Muscle of leg (tissue), 11 donors: ENCODE measurements around the gene IGDCC3. TPM values are rescaled to one million over a fixed set of nuclear protein-coding genes. Genes with fewer than 3 reads are reported as not detected.

Experiments
- DNase-seq: peaks from one replicate; pipeline ENCODE4 v3.0.0; 2013
- H3K27ac ChIP-seq: one replicate; pipeline ENCODE4 v1.5.1; 2013; ENCODE audit warnings: mild to moderate bottlenecking, low read length, control low read depth
- H3K27me3 ChIP-seq: one replicate; pipeline ENCODE4 v1.6.1; 2013; ENCODE audit warnings: low read length; ENCODE audit not compliant: control insufficient read depth, insufficient read depth
- H3K36me3 ChIP-seq: one replicate; pipeline ENCODE4 v1.6.1; 2013; ENCODE audit warnings: low read length; ENCODE audit not compliant: control insufficient read depth, insufficient read depth
- H3K4me1 ChIP-seq: one replicate; pipeline ENCODE4 v1.6.1; 2013; ENCODE audit warnings: low read length; ENCODE audit not compliant: control insufficient read depth, insufficient read depth
- H3K4me3 ChIP-seq: one replicate; pipeline ENCODE4 v1.5.1; 2013; ENCODE audit warnings: low read length, control low read depth
- H3K9me3 ChIP-seq: replicated peaks from 2 replicates; pipeline ENCODE4 v1.6.1; 2013; ENCODE audit warnings: low read depth, low read length; ENCODE audit not compliant: control insufficient read depth
- WGBS: methylation state at CpG from one replicate; pipeline ENCODE4 v1.1.5; 2013; ENCODE audit warnings: missing lambda C conversion rate; ENCODE audit not compliant: insufficient coverage; 5-methylcytosine and 5-hydroxymethylcytosine counted together
- polyA plus RNA-seq, 8 donors: library from polyadenylated mRNA; unstranded; fragments of 120-200 nt; gene quantifications; one replicate each; pipeline versions ENCODE4 v1.2.1 to v1.2.3, GENCODE V29; 2013; ENCODE audit warnings: inconsistent platforms in 1 of 8, low replicate concordance in 1 of 8; ENCODE audit not compliant: insufficient read length in 8 of 8, insufficient read depth in 1 of 8
- total RNA-seq: library from RNA; stranded (reverse); fragments of 120-200 nt; gene quantifications from one replicate; pipeline ENCODE4 v1.2.4, GENCODE V29; 2013

Gene IGDCC3
- total and polyA plus RNA-seq, 9 donors: 1.8 to 3.6 (median 2.5) TPM

DNA sequence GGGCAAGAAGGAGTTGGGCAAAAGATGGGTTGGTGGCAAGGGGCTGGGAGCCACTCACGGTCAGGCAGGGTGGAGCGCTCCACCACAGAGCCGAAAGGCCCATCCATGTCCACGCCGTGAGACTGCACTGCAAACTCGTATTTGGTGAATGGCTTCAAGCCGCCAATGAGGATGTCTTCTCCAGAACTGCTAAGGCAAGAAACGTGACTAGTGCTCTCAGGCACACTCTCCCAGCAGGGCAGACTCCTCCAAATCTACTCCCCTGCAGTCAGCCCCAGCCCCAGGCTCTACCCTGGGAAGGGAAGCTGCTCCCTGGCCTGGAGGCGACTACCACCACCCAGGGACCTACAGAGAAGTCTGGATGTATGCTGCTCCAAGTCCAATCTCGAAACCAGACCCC, 11.4 kb upstream of the IGDCC3 start:
- 79% methylated on average over 8 of the region's 10 CpGs for WGBS
- peaks cover 86% of the 10 kb centered on the region for H3K36me3 ChIP-seq

DNA sequence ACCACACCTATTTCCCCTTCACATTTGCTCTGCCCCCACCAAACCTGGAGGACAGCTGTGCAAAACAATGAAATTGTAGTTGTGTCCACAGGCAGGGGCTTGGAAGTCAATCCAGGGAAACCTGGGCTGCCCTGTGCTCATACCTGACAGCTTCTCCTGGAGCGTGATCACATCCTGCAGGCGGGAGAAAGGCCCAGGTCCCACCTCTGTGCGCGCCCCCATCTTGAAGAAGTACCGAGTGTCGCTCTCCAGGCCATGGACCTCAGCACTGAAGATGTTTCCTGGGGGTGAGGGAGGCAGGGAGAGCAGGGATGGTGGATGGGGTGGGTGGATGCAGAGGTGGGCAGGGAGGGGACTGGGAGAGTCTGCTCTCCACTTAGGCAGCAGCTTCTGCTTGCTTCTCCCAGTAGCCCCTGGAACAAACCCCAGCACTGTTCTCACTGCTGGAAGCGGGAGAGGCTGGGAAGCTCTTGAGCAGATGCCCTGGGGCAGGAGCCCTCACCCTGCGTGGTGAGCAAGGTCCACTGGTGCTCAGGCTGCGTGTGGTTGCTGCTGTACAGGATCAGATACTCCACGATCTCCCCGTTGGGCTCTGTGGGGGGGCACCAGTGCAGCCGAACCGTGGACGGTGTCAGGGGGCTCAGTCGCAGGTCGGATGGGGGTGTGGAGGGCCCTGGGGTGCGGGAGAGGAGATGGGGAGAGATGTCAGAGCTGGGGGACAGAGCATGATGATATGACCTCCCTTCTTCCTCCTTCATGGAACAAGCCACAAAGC, 10.7 kb upstream of the IGDCC3 start:
- Histone ChIP-seq H3K4me1 (peaks cover 19% of the 10 kb centered on the region), H3K36me3 (peaks cover 86% of the 10 kb centered on the region), H3K9me3 (no peaks in the 10 kb centered on the region)

More for the DNA sequence above, 11.4 kb upstream of the IGDCC3 start:
- Histone ChIP-seq H3K27ac (no peak overlapping the region), H3K9me3 (no peaks in the 10 kb centered on the region), H3K4me1 (peaks cover 19% of the 10 kb centered on the region), H3K27me3 (no peaks in the 10 kb centered on the region), H3K4me3 (no peak overlapping the region)
- DNase-seq: no peak

DNA sequence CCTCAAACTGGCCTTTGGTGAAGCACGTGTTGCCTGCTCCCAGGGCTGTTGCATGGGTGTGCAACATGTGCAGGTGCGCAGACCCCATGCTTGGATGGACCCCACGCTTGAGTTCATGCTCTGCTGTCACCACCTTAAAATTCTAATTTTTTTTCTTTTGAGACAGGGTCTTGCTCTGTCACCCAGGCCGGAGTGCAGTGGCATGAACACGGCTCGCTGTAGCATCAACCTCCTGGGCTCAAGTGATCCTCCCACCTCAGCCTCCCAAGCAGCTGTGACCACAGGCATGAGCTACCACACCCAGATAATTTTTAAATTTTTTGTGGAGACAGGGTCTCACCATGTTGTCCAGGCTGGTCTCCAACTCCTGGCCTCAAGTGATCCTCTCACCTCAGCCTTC, 9.1 kb upstream of the IGDCC3 start:
- Histone ChIP-seq H3K27me3 (no peaks in the 10 kb centered on the region), H3K4me3 (no peak overlapping the region), H3K27ac (no peak overlapping the region), H3K9me3 (no peaks in the 10 kb centered on the region), H3K36me3 (peaks cover 83% of the 10 kb centered on the region), H3K4me1 (peaks cover 19% of the 10 kb centered on the region)
- 77% methylated on average over 6 of the region's 6 CpGs for WGBS
- no peak for DNase-seq

More for the DNA sequence above, 10.7 kb upstream of the IGDCC3 start:
- Histone ChIP-seq H3K4me3 (no peak overlapping the region), H3K27ac (no peak overlapping the region), H3K27me3 (no peaks in the 10 kb centered on the region)
- no peak for DNase-seq
- WGBS: 83% methylated on average over 10 of the region's 17 CpGs

DNA sequence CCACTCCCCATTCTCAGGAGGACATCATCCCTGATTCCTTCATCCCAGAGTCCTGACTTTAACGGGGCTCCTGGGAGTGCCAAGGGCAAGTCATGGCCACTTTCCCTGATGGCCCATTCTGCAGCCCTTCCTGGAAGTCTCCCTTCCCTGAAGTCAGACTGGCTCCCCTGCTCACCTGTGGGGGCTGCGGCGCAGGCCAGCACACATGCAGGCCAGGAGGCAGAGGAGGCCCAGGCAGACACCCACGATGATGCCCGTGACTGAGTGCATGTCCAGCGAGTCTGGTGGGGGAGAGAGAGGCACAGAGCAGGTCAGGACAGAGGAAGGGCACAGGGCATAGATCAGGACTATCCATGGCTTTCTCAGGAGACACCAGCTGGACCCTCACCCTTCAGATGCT, 8.6 kb upstream of the IGDCC3 start:
- H3K4me3 ChIP-seq: no peak overlapping the region
- H3K36me3 ChIP-seq: peaks cover 78% of the 10 kb centered on the region
- no peaks in the 10 kb centered on the region for H3K9me3 ChIP-seq
- WGBS: 78% methylated on average over 5 of the region's 6 CpGs
- no peak for DNase-seq
- H3K4me1 ChIP-seq: peaks cover 19% of the 10 kb centered on the region
- no peak overlapping the region for H3K27ac ChIP-seq
- H3K27me3 ChIP-seq: no peaks in the 10 kb centered on the region

DNA sequence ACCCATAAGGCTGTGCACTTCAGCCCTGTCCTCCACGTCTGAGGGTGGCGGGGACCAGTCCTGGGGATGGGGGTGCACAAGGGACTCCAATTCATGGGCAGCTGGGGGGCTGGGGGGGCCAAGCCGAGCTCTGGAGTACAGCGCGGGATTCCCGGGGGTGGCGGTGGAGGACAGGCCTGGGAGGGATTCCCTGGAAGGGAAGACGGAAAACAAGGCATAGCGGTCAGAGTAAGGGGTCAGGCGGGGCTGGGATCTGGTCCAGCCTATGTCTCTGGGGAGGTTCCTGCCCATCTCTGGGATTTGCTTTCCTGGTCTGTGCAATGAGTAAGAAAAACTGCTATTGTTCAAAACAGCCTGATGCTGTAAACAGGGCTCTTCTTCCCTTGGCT, 8.1 kb upstream of the IGDCC3 start:
- no peaks in the 10 kb centered on the region for H3K9me3 ChIP-seq
- peaks cover 19% of the 10 kb centered on the region for H3K4me1 ChIP-seq
- H3K27ac ChIP-seq: no peak overlapping the region
- no peaks in the 10 kb centered on the region for H3K27me3 ChIP-seq
- peaks cover 77% of the 10 kb centered on the region for H3K36me3 ChIP-seq
- WGBS: 24% methylated on average over 8 of the region's 10 CpGs
- DNase-seq: peak; percentile 69
- H3K4me3 ChIP-seq: no peak overlapping the region

DNA sequence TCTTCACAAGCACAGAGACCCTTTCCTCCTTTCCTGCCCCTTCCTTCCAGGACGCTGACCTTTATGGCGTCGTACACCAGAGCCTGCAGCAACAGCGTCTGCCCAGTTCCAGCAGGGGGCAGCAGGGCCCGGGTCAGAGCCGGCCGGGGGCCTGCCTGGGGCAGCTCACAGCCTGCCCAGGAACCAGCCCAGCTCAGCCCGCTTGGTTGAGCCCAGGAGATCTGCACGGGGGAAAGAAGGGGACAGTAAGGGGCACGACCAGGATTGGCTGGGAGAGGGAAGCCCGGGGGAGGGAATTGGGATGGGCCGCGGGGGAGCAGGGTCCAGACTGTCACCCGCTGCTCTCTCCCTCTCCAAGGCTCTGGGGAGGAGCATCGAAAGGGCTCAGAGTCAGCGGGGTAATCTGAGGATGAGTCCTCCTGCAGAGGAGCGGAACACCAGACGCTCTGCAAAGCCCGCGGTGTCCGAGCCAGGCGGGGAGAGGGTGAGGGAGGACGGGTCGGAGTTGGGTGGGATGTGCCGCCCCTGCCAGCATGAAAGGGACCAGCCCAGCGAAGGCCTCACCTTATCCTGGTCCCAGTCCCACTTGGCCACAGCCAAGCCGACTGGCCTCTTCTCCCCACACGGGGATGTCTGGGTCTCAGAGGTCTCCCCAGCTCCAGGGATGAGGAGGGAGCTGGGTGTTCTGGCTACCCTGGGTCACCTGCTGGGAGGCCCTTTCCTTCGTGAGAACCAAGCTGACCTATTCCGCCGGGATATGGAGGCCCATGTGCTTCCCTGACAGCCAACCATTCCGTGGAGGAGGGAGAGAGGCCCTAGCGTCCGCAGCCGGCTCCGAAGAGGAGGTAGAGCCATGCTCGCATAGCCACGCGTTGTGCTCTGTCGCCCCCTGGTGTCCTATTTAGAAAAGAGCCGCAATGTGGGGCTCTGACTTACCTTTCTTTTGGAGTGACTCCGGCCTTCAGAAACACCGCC, 7.4 kb upstream of the IGDCC3 start:
- Histone ChIP-seq H3K27me3 (no peaks in the 10 kb centered on the region), H3K27ac (no peak overlapping the region), H3K9me3 (no peaks in the 10 kb centered on the region), H3K36me3 (peaks cover 76% of the 10 kb centered on the region), H3K4me3 (no peak overlapping the region), H3K4me1 (peaks cover 19% of the 10 kb centered on the region)
- WGBS: 14% methylated on average over 28 of the region's 43 CpGs
- peak; percentile 93 for DNase-seq

DNA sequence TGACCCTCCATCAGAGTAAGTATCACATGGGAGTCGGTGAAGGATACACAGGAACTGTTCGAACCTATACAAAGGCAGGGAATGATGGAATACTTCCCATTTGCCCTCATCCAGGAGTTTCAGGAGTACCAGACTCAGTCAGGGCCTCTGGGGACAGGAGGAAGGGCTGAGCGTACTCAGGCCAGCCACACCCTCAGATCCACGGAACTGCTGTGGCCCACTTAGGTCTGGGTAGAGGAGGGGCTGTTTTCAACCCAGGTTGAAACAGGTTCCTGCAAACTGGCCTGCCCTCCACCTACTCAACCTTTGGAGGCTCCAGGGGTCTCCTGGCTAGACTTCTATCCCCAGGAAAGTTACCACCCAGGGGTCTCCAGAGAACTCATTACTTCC, 6.7 kb upstream of the IGDCC3 start:
- no peak overlapping the region for H3K27ac ChIP-seq
- H3K4me3 ChIP-seq: no peak overlapping the region
- 50% methylated on average over 2 of the region's 4 CpGs for WGBS
- H3K4me1 ChIP-seq: peaks cover 19% of the 10 kb centered on the region
- no peaks in the 10 kb centered on the region for H3K9me3 ChIP-seq
- no peaks in the 10 kb centered on the region for H3K27me3 ChIP-seq
- DNase-seq: no peak
- H3K36me3 ChIP-seq: peaks cover 76% of the 10 kb centered on the region

DNA sequence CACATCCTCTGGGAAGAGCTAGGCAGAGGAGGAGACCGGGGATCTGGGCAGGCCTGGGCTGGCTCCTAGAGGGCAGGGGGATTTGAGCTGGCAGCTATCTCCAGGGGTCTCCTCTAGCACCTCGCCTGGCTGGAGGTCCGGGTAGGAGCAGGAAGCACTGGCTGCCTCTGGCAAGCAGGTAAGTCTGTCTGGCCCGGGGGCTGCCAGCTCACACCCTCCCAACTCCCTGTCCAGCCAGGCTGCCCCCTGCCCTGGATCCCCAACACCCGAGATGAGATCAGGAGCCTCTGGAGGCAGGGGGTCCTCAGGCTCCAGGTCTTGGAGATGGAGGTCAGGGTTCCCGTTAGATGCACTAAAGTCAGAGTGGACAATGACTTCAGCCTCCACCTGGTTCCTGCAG, 6.2 kb upstream of the IGDCC3 start:
- Histone ChIP-seq H3K27me3 (no peaks in the 10 kb centered on the region), H3K4me1 (peaks cover 19% of the 10 kb centered on the region), H3K4me3 (no peak overlapping the region), H3K9me3 (no peaks in the 10 kb centered on the region), H3K27ac (no peak overlapping the region), H3K36me3 (peaks cover 72% of the 10 kb centered on the region)
- DNase-seq: no peak
- WGBS: 86% methylated on average over 3 of the region's 6 CpGs

DNA sequence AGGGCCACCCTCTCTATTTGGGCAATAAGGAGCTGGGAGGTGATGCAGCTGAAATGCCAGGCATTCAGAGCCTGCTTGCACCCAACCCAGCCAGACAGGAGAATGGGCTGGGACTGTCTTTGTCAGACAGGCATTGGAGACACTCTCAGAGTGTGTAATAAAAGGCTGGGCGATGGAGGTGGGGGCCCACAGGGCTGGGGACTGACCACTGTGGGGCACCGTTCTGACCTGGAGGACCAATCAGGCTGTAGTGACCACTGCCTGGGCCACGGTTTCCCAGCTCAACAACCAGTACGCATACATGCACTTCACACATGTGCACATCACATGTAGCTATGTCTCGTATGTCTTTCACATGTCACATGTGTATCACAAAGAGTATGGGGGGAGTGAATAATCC, 5.7 kb upstream of the IGDCC3 start:
- H3K4me3 ChIP-seq: no peak overlapping the region
- no peaks in the 10 kb centered on the region for H3K9me3 ChIP-seq
- H3K4me1 ChIP-seq: peaks cover 20% of the 10 kb centered on the region
- peaks cover under 1% of the 10 kb centered on the region for H3K27me3 ChIP-seq
- peaks cover 67% of the 10 kb centered on the region for H3K36me3 ChIP-seq
- DNase-seq: no peak
- no CpG with 5 or more reads among the region's 5 CpGs for WGBS
- no peak overlapping the region for H3K27ac ChIP-seq

DNA sequence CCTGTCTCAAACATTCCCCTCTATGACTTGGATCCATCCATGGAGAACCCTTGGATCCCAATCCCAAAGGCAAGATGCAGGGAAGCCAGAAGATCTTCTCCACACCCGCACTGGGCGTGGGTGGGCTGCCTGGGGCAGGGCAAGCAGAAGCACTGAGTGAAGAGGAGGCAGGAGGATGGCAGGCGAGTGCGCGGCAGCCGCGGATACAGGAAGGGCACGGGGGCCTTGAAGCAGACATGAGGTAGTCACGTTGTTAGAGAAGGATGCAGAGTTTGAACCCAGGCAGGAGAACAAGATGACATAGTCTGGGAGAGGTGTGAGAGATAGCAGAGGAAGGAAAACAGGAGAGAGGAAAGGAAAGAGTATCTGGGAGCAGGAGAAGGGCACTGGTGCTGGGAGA, 5.1 kb upstream of the IGDCC3 start:
- no peak overlapping the region for H3K27ac ChIP-seq
- H3K36me3 ChIP-seq: peaks cover 62% of the 10 kb centered on the region
- H3K4me1 ChIP-seq: peaks cover 24% of the 10 kb centered on the region
- WGBS: 79% methylated on average over 9 of the region's 9 CpGs
- H3K27me3 ChIP-seq: peaks cover 3% of the 10 kb centered on the region
- H3K9me3 ChIP-seq: no peaks in the 10 kb centered on the region
- DNase-seq: no peak
- no peak overlapping the region for H3K4me3 ChIP-seq
